Measurements from ENCODE around the gene SDSL.

SDSL gene

GRCh38 chr12:113469949-113470743, 48.0 kb downstream of the SDSL start:
- DNase-seq = no peak

- DNase-seq = no peak
These were observed 48.9 kb downstream of the SDSL start for GRCh38 chr12:113470871-113471618.

- DNase-seq = peak; percentile 27
These were observed 49.5 kb downstream of the SDSL start, which contains the start of gene LHX5 for GRCh38 chr12:113471619-113472171. LHX5 (minus strand) TSS chr12:113471871; CDS start chr12:113471498, 373 bp downstream.

GRCh38 chr12:113472191-113473121, 50.3 kb downstream of the SDSL start:
- DNase-seq = no peak

- DNase-seq = no peak
These were observed 51.2 kb downstream of the SDSL start for GRCh38 chr12:113473400-113473799.

GRCh38 chr12:113473942-113474341, 51.8 kb downstream of the SDSL start:
- DNase-seq = no peak

- peak; percentile 77 for DNase-seq
These were observed 52.7 kb downstream of the SDSL start for GRCh38 chr12:113474635-113475436.

- DNase-seq = no peak
These were observed 53.4 kb downstream of the SDSL start for GRCh38 chr12:113475451-113476175.

GRCh38 chr12:113476176-113476986, 54.2 kb downstream of the SDSL start:
- DNase-seq = no peak

GRCh38 chr12:113477171-113477841, 55.1 kb downstream of the SDSL start:
- DNase-seq = no peak

- no peak for DNase-seq
These were observed 55.6 kb downstream of the SDSL start for GRCh38 chr12:113477842-113478215.

- no peak for DNase-seq
These were observed 56.3 kb downstream of the SDSL start for GRCh38 chr12:113478351-113479011.

GRCh38 chr12:113479216-113479589, 57.0 kb downstream of the SDSL start:
- no peak for DNase-seq

- peak; percentile 17 for DNase-seq
These were observed 57.6 kb downstream of the SDSL start for GRCh38 chr12:113479590-113480335.

GRCh38 chr12:113480336-113480971, 58.3 kb downstream of the SDSL start:
- no peak for DNase-seq

- no peak for DNase-seq
These were observed 60.2 kb downstream of the SDSL start for GRCh38 chr12:113482334-113482733.

- DNase-seq = no peak
These were observed 63.1 kb downstream of the SDSL start for GRCh38 chr12:113485330-113485729.

GRCh38 chr12:113486722-113487121, 64.5 kb downstream of the SDSL start:
- DNase-seq = no peak
